Peyer's patch (tissue), 4 donors: ENCODE measurements around the gene ARSA. TPM values are rescaled to one million over a fixed set of nuclear protein-coding genes. Genes with fewer than 3 reads are reported as not detected.

Experiments used
- DNase-seq, 3 donors: peaks; one replicate each; pipeline ENCODE4 v3.0.0-alpha.2; 2017 to 2019
- H3K27ac ChIP-seq, 4 donors: fragments of 200-600 bp; sonication (generic); one replicate each; pipeline ENCODE4 v1.5.1; 2016 to 2019
- H3K27me3 ChIP-seq, 2 donors: fragments of 200-600 bp; sonication (generic); one replicate each; pipeline ENCODE4 v1.5.1; 2019
- H3K36me3 ChIP-seq, 3 donors: fragments of 200-600 bp; sonication (generic); one replicate each; pipeline ENCODE4 v1.5.1; 2016 to 2019
- H3K4me1 ChIP-seq, 4 donors: fragments of 200-600 bp; sonication (generic); one replicate each; pipeline ENCODE4 v1.5.1; 2016 to 2019
- H3K4me3 ChIP-seq, 4 donors: fragments of 200-600 bp; sonication (generic); 1 replicate in 3 of 4; 2 replicates in 1 of 4; pipeline ENCODE4 v1.5.1; 2016 to 2019; ENCODE audit warnings: mild to moderate bottlenecking in 1 of 4
- H3K9me3 ChIP-seq, 4 donors: fragments of 200-600 bp; sonication (generic); one replicate each; pipeline ENCODE4 v1.5.1; 2016 to 2019; ENCODE audit warnings: mild to moderate bottlenecking in 1 of 4
- POLR2A ChIP-seq, 2 donors: fragments of 450-650 bp; IDR thresholded peaks; one replicate each; pipeline ENCODE4 v1.5.1; 2017; ENCODE audit warnings: antibody characterized with exemption in 2 of 2, mild to moderate bottlenecking in 2 of 2, moderate library complexity in 2 of 2
- total RNA-seq, 4 donors: library from RNA; depleted of rRNA; stranded (reverse); fragments of >200 nt; gene quantifications; one replicate each; pipeline ENCODE4 v1.1.0, GENCODE V29; 2016
- TF ChIP-seq, protein P1 (sequence below), 6 experiments: fragments of 450-650 bp in 4 of 6; fragments of 200-600 bp in 2 of 6; sonication (generic) in 1 of 6; IDR thresholded peaks; one replicate each; pipeline ENCODE4 v1.5.1; 2017 to 2019; ENCODE audit warnings: antibody characterized with exemption in 6 of 6, mild to moderate bottlenecking in 3 of 6, moderate library complexity in 1 of 6

Gene ARSA
- total RNA-seq, 4 donors from 2014 or later = 84.2 to 130 (median 124) TPM

DNA sequence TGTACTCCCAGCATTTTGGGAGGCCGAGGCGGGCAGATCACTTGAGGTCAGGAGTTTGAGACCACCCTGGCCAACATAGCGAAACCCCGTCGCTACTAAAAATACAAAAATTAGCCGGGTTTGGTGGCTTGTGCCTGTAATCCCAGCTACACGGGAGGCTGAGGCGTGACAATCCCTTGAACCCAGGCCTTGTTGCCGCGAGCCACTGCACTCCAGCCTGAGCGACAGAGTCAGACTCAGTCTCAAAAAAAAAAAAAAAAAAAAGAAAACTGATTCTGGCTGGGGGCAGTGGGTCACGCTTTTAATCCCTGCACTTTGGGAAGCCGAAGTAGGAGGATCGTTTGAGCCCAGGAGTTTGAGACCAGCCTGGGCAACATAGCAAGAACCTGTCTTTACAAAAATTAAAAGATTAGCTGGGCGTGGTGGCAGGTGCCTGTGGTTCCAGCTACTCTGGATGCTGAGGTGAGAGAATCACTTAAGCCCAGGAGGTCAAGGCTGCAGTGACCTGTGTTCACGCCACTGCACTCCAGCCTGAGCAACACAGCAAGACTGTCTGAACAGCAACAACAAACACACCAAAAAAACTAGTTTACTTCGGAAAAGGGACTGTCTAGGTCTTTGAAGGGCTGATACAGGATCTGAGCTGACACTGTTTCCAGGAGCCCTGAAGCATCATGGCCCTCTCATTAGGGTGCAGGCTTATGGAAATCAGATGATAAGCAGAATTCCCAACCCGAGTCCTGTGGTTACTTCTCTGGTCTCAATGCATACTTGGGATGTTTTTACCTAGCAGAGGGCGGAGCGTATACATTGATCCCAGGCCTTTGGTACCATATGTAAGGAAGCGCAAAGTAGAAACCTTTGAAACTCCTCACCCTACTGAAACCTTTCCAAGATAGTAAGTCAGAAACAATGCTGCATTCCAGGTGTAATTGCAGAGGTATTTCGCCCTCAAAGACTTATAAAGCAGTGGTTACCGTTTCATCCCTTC, 43.6 kb downstream of the ARSA start:
- H3K27me3 ChIP-seq = no peaks in the 10 kb centered on the region
- no peaks in the 10 kb centered on the region for H3K36me3 ChIP-seq
- TF ChIP-seq, protein P1, sequence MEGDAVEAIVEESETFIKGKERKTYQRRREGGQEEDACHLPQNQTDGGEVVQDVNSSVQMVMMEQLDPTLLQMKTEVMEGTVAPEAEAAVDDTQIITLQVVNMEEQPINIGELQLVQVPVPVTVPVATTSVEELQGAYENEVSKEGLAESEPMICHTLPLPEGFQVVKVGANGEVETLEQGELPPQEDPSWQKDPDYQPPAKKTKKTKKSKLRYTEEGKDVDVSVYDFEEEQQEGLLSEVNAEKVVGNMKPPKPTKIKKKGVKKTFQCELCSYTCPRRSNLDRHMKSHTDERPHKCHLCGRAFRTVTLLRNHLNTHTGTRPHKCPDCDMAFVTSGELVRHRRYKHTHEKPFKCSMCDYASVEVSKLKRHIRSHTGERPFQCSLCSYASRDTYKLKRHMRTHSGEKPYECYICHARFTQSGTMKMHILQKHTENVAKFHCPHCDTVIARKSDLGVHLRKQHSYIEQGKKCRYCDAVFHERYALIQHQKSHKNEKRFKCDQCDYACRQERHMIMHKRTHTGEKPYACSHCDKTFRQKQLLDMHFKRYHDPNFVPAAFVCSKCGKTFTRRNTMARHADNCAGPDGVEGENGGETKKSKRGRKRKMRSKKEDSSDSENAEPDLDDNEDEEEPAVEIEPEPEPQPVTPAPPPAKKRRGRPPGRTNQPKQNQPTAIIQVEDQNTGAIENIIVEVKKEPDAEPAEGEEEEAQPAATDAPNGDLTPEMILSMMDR (IDR thresholded peaks at IDR 0.05) = no peak
- TF ChIP-seq POLR2A (IDR thresholded peaks at IDR 0.05) = no peak
- H3K4me1 ChIP-seq = peaks cover 0 to 19% (median 3%) of the 10 kb centered on the region in 4 donors
- no peaks in the 10 kb centered on the region for H3K9me3 ChIP-seq
- no peak overlapping the region for H3K27ac ChIP-seq
- no peak for DNase-seq
- no peak overlapping the region for H3K4me3 ChIP-seq

GRCh38 chr22:50583294-50583861, 44.6 kb downstream of the ARSA start:
- H3K4me1 ChIP-seq = peaks cover 0 to 29% (median 3%) of the 10 kb centered on the region in 4 donors
- no peak for DNase-seq
- no peaks in the 10 kb centered on the region for H3K36me3 ChIP-seq
- TF ChIP-seq POLR2A (IDR thresholded peaks at IDR 0.05) = no peak
- H3K27me3 ChIP-seq = no peaks in the 10 kb centered on the region
- no peaks in the 10 kb centered on the region for H3K9me3 ChIP-seq
- peak overlapping the region; percentile 82 to 93 (median 88) for H3K4me3 ChIP-seq
- peak overlapping the region; percentile 98 to 100 (median 99) for H3K27ac ChIP-seq

- peak; percentile 97 to 99 (median 99) for DNase-seq
Measured at GRCh38 chr22:50582493-50583293, 45.3 kb downstream of the ARSA start, which contains the start of gene CHKB. TSS of gene CHKB (minus strand) at chr22:50582849. CDS start at chr22:50582781, 68 bp downstream.

GRCh38 chr22:50581950-50582492, 45.9 kb downstream of the ARSA start:
- Histone ChIP-seq H3K4me3 (peak overlapping the region; percentile 82 to 93 (median 88)), H3K27ac (peak overlapping the region; percentile 98 to 100 (median 99)), H3K27me3 (no peaks in the 10 kb centered on the region), H3K36me3 (no peaks in the 10 kb centered on the region), H3K9me3 (no peaks in the 10 kb centered on the region), H3K4me1 (peaks cover 0 to 33% (median 3%) of the 10 kb centered on the region in 4 donors)
- TF ChIP-seq POLR2A (IDR thresholded peaks at IDR 0.05) = no peak
- TF ChIP-seq, protein P1 (IDR thresholded peaks at IDR 0.05) = no peak
- DNase-seq = peak in 2 of 3 donors; percentile 21 to 68

More at GRCh38 chr22:50582493-50583293, 45.3 kb downstream of the ARSA start, which contains the start of gene CHKB:
- Histone ChIP-seq H3K4me3 (peak within 1 kb of the TSS; percentile 82 to 93 (median 88)), H3K27me3 (no peaks in the 10 kb centered on the region), H3K27ac (peak within 1 kb of the TSS; percentile 98 to 100 (median 99)), H3K36me3 (no peaks in the 10 kb centered on the region), H3K4me1 (peaks cover 0 to 33% (median 3%) of the 10 kb centered on the region in 4 donors), H3K9me3 (no peaks in the 10 kb centered on the region)
- TF ChIP-seq, protein P1 (IDR thresholded peaks at IDR 0.05) = peak in 1 of 6 experiments; percentile 18
- peak; percentile 80 to 93 for TF ChIP-seq POLR2A (IDR thresholded peaks at IDR 0.05)

DNA sequence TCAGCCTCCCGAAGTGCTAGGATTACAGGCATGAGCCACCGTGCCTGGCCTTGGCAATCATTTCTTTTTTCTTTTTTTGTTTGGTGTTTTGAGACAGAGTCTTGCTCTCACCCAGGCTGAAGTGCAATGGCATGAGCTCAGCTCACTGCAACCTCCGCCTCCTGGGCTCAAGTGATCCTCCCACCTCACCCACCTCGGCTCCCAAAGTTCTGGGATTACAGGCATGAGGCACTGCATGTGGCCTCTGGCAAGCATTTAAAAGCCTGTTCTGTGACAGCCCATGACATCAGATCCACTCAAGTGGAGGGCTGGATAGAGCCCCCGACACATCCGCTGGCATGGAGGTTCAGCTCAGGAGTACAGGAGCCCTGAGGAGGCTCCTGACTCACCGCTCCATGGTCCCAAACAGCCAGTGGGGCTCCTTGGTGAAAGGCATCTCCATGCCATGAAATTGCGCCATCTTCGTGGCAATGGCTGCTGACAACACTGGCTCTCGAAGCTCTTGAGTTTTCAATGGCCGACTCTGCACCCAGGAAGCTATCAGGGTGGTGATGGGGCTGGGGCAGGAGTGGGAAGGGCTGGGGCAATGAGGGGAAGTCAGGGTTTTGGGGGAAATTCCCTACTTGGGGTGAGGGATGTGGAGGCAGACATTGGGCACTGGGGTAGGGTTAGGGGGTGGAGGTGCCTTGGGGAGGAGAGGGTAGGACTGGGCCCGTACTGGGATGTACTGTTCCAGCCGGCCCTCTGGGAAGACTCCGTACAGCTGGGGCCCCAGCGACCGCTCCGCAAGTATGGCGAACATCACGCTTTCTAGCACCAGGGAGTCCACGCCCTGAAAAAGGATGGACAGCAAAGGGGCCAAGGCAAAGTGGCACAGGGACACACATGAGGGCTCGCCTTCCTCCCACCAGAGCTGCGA, 46.7 kb downstream of the ARSA start:
- TF ChIP-seq, protein P1 (IDR thresholded peaks at IDR 0.05) = no peak
- TF ChIP-seq POLR2A (IDR thresholded peaks at IDR 0.05) = no peak
- Histone ChIP-seq H3K27ac (peak overlapping the region; percentile 98 to 100 (median 99)), H3K36me3 (no peaks in the 10 kb centered on the region), H3K4me1 (peaks cover 0 to 33% (median 3%) of the 10 kb centered on the region in 4 donors), H3K9me3 (no peaks in the 10 kb centered on the region), H3K27me3 (no peaks in the 10 kb centered on the region), H3K4me3 (peak overlapping the region; percentile 82 to 93 (median 88))
- DNase-seq = no peak
